Central memory CD8-positive, alpha-beta T cell (primary cell): ENCODE measurements around the gene AGTR1.
"Not testable (repeated sequence)": the region's sequence is repeated elsewhere in the genome, so short reads cannot be mapped to it uniquely, and the experiment has no call there.

Experiments used
- ATAC-seq: fragments of 150-1000 bp; cut with Tn5 transposase; replicated peaks from 2 replicates; pipeline ENCODE4 v1.10.0; 2022; ENCODE audit warnings: mild to moderate bottlenecking, moderate FRiP score, moderate number of reproducible peaks; ENCODE audit not compliant: poor library complexity, severe bottlenecking; ENCODE audit errors: extremely low read depth
- DNase-seq, 2 donors: peaks; one replicate each; pipeline ENCODE4 v3.0.0; 2021; ENCODE audit warnings: low spot score in 2 of 2
- H3K27ac Mint-ChIP-seq: one replicate; pipeline ENCODE4 v1.8.0; 2022; ENCODE audit warnings: low read depth, mild to moderate bottlenecking, moderate library complexity, mixed read lengths
- H3K27me3 Mint-ChIP-seq: one replicate; pipeline ENCODE4 v1.8.0; 2022; ENCODE audit warnings: mixed read lengths
- H3K36me3 Mint-ChIP-seq: one replicate; pipeline ENCODE4 v1.8.0; 2022; ENCODE audit warnings: mild to moderate bottlenecking, moderate library complexity, mixed read lengths; ENCODE audit not compliant: insufficient read depth
- H3K4me1 Mint-ChIP-seq: one replicate; pipeline ENCODE4 v1.8.0; 2022; ENCODE audit warnings: mixed read lengths
- H3K4me3 Mint-ChIP-seq: one replicate; pipeline ENCODE4 v1.8.0; 2022; ENCODE audit warnings: mild to moderate bottlenecking, moderate library complexity, mixed read lengths
- H3K9me3 Mint-ChIP-seq: one replicate; pipeline ENCODE4 v1.8.0; 2022; ENCODE audit warnings: mixed read lengths

AGTR1 gene

DNA sequence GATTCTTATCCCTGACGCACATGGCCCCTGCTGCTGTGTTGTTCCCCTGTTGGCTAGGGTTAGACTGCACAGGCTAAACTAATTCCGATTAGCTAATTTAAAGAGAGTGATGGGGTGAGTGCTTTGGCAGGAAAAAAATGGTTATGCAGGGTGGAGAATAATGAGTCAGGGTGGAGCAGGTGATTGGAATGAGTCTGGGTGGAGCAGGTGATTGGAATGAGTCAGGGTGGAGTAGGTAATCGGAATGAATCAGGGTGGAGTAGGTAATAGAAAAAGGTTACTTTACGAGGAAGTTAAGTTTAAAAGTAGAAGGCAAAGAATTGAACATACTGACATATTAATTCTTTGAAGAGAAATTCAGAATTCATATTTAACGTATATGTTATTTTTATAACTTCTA is 55.7 kb downstream of the AGTR1 start:
- H3K27ac Mint-ChIP-seq, H3K36me3 Mint-ChIP-seq, H3K9me3 Mint-ChIP-seq, ATAC-seq, H3K4me1 Mint-ChIP-seq, H3K4me3 Mint-ChIP-seq, H3K27me3 Mint-ChIP-seq, DNase-seq: not testable (repeated sequence)

DNA sequence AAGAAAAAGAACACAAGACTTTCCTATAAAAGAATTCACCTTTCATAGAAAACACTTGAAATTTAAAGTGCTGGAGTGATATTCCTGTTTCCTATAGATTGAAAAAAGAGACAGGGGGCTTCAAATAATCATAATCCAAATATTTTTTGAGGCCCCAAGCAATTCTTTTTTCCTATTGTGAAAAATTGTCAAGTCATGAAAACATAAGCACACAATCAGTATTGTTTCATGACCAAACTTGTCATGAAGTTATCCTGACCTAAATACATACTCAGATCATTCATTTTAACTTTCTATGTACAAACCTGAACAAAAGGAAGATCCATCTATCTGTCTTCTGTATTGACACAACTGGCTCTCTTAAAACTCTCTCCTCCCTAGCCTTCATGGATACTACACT is 57.9 kb downstream of the AGTR1 start:
- Mint-ChIP-seq H3K9me3 (no peaks in the 10 kb centered on the region), H3K27me3 (no peaks in the 10 kb centered on the region), H3K27ac (no peak overlapping the region), H3K36me3 (no peaks in the 10 kb centered on the region), H3K4me1 (no peaks in the 10 kb centered on the region), H3K4me3 (no peak overlapping the region)
- DNase-seq, result no peak
- ATAC-seq, result no peak

DNA sequence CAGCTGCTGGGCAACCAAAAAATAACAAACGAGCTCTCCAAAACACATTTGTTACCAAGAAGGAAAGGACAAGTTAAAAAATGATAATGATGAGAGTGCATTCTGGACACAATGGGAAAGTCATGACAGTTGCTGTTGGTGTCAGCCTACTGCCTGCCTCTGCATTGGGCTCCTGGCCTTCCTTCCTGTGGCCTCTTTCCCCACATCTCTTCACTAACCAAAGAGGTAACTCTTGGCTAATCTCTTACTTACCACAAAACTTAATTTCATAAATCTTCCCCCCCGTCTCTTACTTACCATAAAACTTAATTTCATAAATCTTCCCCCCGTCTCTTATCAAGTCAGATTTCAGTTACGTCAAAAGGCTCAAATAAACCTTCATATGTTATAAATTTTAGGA is 58.6 kb downstream of the AGTR1 start:
- Mint-ChIP-seq H3K4me1 (no peaks in the 10 kb centered on the region), H3K27ac (no peak overlapping the region), H3K36me3 (no peaks in the 10 kb centered on the region), H3K27me3 (no peaks in the 10 kb centered on the region), H3K4me3 (no peak overlapping the region), H3K9me3 (no peaks in the 10 kb centered on the region)
- DNase-seq, result no peak
- ATAC-seq, result no peak

DNA sequence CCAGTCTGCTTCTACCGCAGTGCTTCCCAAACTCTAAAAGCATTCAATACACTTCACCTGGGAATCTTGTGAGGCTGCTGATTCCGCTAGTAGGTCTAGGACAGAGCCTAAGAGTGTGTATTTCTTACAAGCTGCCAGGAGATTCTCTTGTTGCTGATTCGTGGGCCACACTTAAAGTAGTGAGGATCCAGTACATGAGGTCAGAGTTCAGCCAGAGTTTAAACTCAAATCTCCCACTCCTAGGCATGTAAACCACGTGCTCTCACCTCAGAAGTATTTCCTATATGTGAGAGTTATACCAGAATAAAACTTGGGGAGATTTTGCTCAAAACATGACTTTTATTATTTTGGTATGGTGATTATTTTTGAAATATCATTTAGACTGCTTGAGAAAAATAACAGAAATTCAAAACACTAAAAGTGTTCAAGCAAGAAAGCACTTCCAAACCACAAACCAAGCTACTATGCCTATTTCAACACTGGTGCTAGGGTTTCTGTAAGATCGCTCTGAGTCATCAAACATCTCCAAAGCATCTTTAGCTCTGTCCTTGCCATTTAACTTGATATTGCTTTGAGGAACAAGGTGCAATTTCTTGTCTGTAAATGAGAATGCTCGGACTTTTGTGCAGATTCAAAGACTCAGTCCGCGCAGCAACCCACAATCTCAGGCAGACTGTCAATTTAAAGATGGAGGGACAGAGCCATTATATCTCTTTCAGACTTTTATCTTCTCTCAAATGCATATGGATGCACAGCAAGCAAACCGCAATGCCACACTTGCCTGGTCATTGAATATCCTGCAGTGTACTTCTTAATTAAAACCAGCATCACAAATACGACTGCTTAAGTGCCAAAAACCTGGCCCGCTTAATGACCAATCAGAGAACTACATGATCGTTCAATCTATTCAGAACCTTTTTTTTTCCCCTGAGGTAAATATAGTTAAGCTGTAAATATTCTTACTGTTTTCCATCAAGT is 59.8 kb downstream of the AGTR1 start:
- DNase-seq, result no peak
- no peak for ATAC-seq
- Mint-ChIP-seq H3K27ac (no peak overlapping the region), H3K4me1 (no peaks in the 10 kb centered on the region), H3K36me3 (no peaks in the 10 kb centered on the region), H3K4me3 (no peak overlapping the region), H3K9me3 (no peaks in the 10 kb centered on the region), H3K27me3 (no peaks in the 10 kb centered on the region)

DNA sequence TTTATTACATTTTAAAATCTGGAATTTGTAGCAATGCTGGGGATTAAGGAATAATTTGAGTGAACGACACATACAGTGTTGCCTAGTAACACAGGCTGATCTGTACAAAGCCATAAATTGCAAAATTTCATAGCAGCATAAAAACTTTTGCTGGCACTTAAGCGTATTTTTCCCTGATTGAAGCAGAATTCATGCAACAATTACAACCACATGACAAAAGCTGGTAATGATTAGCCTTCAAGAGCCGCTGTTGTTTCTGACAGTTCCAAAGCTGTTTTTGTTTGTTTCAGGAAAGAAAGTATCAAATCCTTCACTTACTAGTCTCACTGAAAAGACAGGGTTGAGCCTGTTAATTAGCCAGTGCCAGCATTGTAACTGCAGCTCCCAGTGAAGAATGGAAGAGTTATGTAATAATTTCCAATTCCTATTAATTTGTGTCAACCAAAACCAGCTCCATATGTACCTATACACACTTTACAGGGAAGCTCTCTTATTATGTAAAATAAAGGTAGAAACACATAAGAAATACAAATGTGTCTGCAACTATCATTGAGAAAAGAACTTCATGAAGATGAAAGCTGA is 60.7 kb downstream of the AGTR1 start:
- H3K36me3 Mint-ChIP-seq, result no peaks in the 10 kb centered on the region
- DNase-seq (no peak), ATAC-seq (no peak)
- no peaks in the 10 kb centered on the region for H3K9me3 Mint-ChIP-seq
- H3K4me1 Mint-ChIP-seq, result no peaks in the 10 kb centered on the region
- H3K27ac Mint-ChIP-seq, result no peak overlapping the region
- no peaks in the 10 kb centered on the region for H3K27me3 Mint-ChIP-seq
- H3K4me3 Mint-ChIP-seq, result no peak overlapping the region

DNA sequence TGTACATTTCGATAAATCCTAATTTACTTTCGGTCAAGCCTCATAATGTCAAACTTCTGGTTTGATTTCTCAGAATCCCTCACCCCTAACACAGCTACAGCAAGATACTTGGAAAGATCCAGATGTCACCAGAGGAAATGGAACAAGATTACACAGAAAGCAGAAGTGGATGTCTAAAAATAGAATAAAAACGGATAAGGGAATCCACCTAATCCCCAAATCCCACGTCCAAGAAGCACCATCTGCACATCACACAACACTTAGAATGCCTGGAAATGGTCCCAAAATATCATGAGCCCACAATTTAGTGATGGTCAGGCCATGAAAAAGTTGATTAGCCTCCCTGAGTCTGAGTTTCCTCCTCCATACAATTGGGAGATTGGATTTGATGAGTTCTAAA is 61.7 kb downstream of the AGTR1 start:
- ATAC-seq, result no peak
- H3K4me1 Mint-ChIP-seq, result no peaks in the 10 kb centered on the region
- no peaks in the 10 kb centered on the region for H3K9me3 Mint-ChIP-seq
- no peak overlapping the region for H3K4me3 Mint-ChIP-seq
- H3K36me3 Mint-ChIP-seq, result no peaks in the 10 kb centered on the region
- no peak overlapping the region for H3K27ac Mint-ChIP-seq
- DNase-seq, result no peak
- H3K27me3 Mint-ChIP-seq, result no peaks in the 10 kb centered on the region

DNA sequence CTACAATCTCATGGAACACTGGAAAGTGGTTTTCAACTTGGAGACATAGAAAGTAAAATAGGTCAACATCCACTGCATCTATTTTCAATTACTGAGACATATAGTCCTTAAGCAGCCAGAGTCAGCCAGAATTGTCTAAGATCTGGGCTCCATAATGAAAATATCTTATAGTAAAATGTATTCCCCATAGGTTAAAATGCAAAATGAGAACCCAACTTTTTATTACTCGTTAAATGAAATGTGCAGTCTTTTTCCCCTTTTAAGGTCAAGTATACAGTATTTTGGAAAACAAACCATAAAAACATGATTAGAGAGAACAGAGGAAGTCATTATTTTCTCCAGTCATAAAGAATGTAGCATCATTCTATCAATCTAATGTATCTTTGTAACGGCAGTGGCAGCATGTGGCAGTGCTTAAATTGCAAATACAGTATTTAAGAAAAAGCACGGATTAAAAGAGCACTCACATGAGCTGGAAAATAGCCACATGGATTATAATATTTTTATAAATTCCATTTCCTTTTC is 65.5 kb downstream of the AGTR1 start:
- no peaks in the 10 kb centered on the region for H3K36me3 Mint-ChIP-seq
- no peaks in the 10 kb centered on the region for H3K27me3 Mint-ChIP-seq
- no peak overlapping the region for H3K27ac Mint-ChIP-seq
- H3K9me3 Mint-ChIP-seq, result no peaks in the 10 kb centered on the region
- no peak overlapping the region for H3K4me3 Mint-ChIP-seq
- ATAC-seq (no peak), DNase-seq (no peak)
- H3K4me1 Mint-ChIP-seq, result no peaks in the 10 kb centered on the region

DNA sequence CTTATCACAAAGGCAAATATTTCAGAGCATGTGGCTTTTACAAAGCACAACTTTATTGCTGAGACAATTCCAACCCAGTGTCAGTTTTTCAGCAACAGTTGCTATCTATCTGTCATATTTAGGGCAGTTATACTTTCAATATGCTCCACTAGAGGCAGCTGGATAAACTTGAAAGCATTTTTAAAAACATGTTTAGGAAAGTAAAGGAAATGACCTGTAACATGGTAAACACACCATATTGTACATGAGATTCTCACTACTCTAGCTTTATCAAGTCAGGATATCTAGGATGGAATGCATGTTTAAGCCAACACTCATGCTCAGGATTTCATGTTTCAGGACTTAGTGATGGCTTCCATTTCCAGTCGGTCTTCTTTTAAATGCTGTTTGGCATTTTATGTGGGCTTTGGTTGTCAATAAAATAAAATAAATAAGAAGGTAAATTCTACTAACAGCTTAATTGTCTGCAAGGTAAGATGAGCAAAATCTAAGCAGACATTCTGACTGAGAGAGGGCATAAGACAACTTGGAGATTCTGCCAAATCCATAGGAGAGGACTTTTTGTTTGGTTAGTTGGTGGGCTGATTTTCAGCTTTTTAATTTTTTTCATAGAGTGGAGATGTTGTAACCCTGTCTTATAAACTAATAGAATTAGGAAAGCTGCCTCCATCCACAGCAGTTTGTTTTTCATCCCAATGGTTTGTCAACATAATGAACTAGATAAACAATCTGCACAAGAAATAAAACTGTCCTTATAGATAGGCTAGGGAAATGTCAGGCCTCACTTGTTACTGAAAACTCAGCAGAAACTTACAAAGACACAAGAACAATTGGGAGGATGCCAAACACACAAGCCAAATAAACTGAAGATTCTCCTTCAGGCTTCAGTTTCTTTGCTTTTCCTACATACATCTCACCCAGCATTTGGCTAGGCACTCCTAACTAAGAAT is 66.6 kb downstream of the AGTR1 start:
- no peak for ATAC-seq
- H3K4me3 Mint-ChIP-seq, result no peak overlapping the region
- H3K9me3 Mint-ChIP-seq, result no peaks in the 10 kb centered on the region
- no peak overlapping the region for H3K27ac Mint-ChIP-seq
- DNase-seq, result no peak
- H3K4me1 Mint-ChIP-seq, result no peaks in the 10 kb centered on the region
- H3K36me3 Mint-ChIP-seq, result no peaks in the 10 kb centered on the region
- H3K27me3 Mint-ChIP-seq, result no peaks in the 10 kb centered on the region

DNA sequence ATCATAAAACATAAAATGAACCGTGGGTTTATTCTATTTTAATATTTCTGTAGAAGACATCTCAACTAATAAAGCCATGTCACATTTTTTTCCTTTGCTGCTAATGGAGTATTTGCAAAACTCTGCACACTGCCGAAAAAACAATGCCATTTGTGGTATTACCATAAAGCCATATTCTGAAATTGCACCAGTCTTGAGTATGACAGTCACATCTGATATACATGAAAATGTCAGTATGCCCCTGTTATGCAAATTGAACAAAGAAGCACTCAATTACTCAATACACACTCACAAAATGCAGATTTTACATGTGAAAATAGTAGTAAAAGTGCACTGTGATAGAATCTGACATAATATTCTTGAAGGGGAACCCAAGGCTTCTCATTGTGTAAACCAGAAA is 74.7 kb downstream of the AGTR1 start:
- no peak overlapping the region for H3K4me3 Mint-ChIP-seq
- H3K36me3 Mint-ChIP-seq, result no peaks in the 10 kb centered on the region
- H3K4me1 Mint-ChIP-seq, result no peaks in the 10 kb centered on the region
- H3K27me3 Mint-ChIP-seq, result no peaks in the 10 kb centered on the region
- H3K27ac Mint-ChIP-seq, result no peak overlapping the region
- no peak for DNase-seq
- ATAC-seq, result no peak
- peaks cover 11% of the 10 kb centered on the region for H3K9me3 Mint-ChIP-seq

DNA sequence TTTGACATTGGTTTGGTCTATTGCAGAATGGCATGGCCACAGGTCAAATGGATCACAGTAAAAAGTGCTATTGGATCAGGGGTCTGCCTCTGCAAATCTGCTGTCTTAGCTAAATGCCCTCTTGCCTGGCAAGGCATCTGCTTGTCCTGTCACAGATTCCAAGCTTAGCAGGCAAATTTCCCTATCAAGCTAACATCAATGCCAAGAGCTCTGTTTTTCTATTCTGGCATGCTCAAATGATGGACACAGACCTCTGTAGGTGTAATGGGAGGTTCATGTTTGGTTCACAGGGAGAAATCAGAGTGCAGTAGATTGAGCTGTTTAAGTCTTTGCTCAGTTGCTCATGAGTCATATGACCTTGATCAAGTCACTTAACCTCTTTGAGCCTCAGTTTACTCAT is 75.1 kb downstream of the AGTR1 start:
- no peaks in the 10 kb centered on the region for H3K27me3 Mint-ChIP-seq
- ATAC-seq (no peak), DNase-seq (no peak)
- peaks cover 11% of the 10 kb centered on the region for H3K9me3 Mint-ChIP-seq
- H3K4me1 Mint-ChIP-seq, result no peaks in the 10 kb centered on the region
- H3K36me3 Mint-ChIP-seq, result no peaks in the 10 kb centered on the region
- H3K4me3 Mint-ChIP-seq, result no peak overlapping the region
- no peak overlapping the region for H3K27ac Mint-ChIP-seq

DNA sequence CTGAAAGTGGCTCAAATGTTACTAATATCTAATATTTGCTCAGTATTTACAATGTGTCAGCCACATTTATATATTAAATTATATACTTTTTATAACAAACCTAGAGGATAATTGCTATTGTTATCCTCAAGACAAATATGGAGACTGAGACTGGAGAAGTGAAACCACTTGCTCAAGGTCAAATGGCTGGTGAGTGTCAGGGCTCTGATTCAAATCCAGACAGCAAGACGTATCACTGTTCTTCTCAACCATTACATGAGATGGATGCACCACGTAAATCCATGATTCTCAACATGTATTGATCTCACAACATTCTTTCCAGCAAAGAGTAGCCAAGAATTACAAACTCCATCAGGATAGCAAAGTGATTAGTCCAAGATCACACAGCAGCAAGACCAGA is 76.1 kb downstream of the AGTR1 start:
- ATAC-seq, result no peak
- no peak for DNase-seq
- Mint-ChIP-seq H3K27me3 (no peaks in the 10 kb centered on the region), H3K36me3 (no peaks in the 10 kb centered on the region), H3K9me3 (peaks cover 11% of the 10 kb centered on the region), H3K27ac (no peak overlapping the region), H3K4me3 (no peak overlapping the region), H3K4me1 (no peaks in the 10 kb centered on the region)

DNA sequence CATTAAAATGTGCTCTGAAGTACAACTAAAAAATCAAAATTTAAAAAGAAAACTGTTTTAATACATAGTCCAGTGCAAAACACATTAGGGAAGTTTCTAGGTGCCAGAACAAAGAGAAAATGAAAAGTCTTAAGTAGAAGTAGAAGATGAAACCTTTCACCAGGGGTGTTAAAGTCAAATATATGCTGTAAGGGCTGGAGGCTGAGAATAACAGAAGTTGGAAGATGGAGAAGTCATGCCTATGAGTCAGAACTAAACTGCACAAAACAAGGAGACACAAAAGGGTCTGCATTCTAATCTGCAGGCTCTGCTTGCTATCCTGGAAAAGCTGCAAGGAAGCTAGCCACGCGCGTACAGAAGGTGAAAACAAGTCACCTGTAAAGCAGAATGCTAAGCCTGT is 81.2 kb downstream of the AGTR1 start:
- DNase-seq (no peak), ATAC-seq (no peak)
- Mint-ChIP-seq H3K9me3 (no peaks in the 10 kb centered on the region), H3K4me1 (no peaks in the 10 kb centered on the region), H3K36me3 (no peaks in the 10 kb centered on the region), H3K27ac (no peak overlapping the region), H3K4me3 (no peak overlapping the region), H3K27me3 (no peaks in the 10 kb centered on the region)
